AG04449 (cell line): ENCODE results near the gene THAP9.

Experiments used
- CTCF ChIA-PET: fragments of 350-600 bp; formaldehyde crosslinking; extraction: SDS; loops from one replicate; lab custom pipeline; 2021; ENCODE audit warnings: antibody characterized with exemption; lab: Yijun Ruan, JAX
- POLR2A ChIA-PET: fragments of 400-600, 350-600 bp; formaldehyde crosslinking; extraction: SDS; loops from one replicate; lab custom pipeline; 2020; ENCODE audit warnings: antibody characterized with exemption, inconsistent platforms; lab: Yijun Ruan, JAX
- DNase-seq: peaks from one replicate; pipeline ENCODE4 v3.0.0-alpha.2; 2010; ENCODE audit warnings: low read depth, low spot score
- H3K4me3 ChIP-seq: 2 replicates; pipeline ENCODE4 v1.5.1; 2011; ENCODE audit warnings: low read depth, mild to moderate bottlenecking, control low read depth, low read length
- TF ChIP-seq, protein P1 (sequence below): IDR thresholded peaks from one replicate; pipeline ENCODE4 v1.5.1; 2011; ENCODE audit warnings: mild to moderate bottlenecking, moderate library complexity, low read length, control low read depth, inconsistent platforms; ENCODE audit not compliant: insufficient read depth; ENCODE audit errors: missing control alignments

The THAP9 gene

DNA sequence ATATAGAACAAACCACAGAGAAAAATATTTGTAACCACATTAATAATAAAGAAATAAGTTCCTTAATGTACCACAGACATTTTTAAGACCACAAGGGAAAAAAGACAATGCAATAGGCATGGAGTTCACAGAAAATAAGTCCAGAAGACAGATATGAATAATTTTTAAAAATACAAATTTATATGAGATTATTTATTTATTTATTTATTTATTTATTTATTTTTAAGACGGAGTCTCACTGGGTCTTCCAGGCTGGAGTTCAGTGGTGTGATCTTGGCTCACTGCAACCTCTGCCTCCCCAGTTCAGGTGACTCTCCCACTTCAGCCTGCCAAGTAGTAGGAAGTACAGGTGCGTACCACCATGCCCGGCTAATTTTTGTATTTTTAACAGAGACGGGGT is 53.7 kb downstream of the THAP9 start:
- POLR2A ChIA-PET: no interaction called here

DNA sequence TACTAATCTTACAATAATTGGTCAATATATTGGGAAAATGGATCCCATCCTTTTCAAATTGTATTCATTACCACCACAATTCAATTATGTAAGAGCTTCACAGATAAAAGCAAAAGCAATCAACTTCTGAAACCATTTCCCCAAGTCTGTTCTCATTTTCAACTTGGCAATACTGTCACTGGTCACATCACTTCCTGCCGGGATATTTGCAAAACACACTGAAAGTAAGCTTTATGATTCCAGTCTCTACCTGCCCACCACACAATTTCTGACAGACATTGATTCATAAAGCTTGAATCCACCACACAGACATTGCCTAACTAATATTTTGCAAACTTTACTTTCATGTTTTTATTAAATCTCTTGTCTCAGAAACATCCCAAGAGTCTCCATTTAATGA is 56.5 kb downstream of the THAP9 start:
- DNase-seq: no peak
- ChIA-PET CTCF (no interaction called here), POLR2A (no interaction called here)
- TF ChIP-seq, protein P1, sequence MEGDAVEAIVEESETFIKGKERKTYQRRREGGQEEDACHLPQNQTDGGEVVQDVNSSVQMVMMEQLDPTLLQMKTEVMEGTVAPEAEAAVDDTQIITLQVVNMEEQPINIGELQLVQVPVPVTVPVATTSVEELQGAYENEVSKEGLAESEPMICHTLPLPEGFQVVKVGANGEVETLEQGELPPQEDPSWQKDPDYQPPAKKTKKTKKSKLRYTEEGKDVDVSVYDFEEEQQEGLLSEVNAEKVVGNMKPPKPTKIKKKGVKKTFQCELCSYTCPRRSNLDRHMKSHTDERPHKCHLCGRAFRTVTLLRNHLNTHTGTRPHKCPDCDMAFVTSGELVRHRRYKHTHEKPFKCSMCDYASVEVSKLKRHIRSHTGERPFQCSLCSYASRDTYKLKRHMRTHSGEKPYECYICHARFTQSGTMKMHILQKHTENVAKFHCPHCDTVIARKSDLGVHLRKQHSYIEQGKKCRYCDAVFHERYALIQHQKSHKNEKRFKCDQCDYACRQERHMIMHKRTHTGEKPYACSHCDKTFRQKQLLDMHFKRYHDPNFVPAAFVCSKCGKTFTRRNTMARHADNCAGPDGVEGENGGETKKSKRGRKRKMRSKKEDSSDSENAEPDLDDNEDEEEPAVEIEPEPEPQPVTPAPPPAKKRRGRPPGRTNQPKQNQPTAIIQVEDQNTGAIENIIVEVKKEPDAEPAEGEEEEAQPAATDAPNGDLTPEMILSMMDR: no peak
- H3K4me3 ChIP-seq: no peak overlapping the region

More for the DNA sequence above, 53.7 kb downstream of the THAP9 start:
- H3K4me3 ChIP-seq: no peak overlapping the region
- CTCF ChIA-PET: no interaction called here
- TF ChIP-seq, protein P1: no peak
- DNase-seq: no peak

DNA sequence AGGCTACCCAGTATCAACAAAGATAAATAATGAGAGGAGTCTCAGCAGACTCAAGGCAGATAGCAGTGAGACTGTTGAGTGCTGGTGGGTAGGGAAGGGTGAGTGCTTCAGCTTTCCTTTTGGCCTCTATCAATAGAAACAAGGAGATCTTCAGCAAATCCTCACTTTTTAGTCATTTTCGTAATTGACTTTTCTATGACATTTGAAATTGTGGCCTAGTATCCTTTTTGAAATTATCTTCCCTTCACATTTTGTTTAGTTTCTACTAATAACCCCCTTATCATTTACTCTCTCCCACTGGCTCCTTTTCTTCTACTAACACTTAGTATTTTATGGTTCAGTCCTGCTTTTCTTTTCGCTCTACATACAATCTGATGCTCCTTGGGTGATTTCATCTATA is 65.2 kb downstream of the THAP9 start:
- no peak for DNase-seq
- no peak overlapping the region for H3K4me3 ChIP-seq
- CTCF ChIA-PET: no interaction called here
- POLR2A ChIA-PET: no interaction called here
- TF ChIP-seq, protein P1: no peak

DNA sequence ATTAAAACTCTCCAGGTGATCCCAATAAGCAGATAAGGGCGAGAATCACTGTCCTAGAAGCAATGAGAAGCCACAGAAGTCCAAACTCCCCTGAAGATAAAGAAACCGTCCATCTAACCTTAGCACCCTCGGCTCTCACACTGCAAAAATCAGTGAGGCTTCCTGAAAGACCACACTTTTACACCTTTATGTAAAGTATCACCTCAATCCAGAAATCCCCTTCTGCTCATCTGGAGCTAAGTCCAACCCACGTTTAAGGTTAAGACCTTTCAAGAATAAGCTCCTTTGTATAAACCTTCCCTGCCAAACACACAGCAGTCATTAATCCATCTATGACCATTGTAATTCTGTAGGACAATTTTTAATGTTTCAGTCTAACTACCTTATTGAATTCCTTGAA is 68.4 kb downstream of the THAP9 start:
- TF ChIP-seq, protein P1: no peak
- POLR2A ChIA-PET: interaction anchor here (0.6 kb wide), 1 partner anchor 53 kb away, joined by 3 read pairs; no protein-coding TSS in a partner anchor
- CTCF ChIA-PET: interaction anchor here (1.0 kb wide), 1 partner anchor 316 kb away, joined by 3 read pairs; the partner anchor contains the start of gene COQ2
- no peak for DNase-seq
- H3K4me3 ChIP-seq: no peak overlapping the region

DNA sequence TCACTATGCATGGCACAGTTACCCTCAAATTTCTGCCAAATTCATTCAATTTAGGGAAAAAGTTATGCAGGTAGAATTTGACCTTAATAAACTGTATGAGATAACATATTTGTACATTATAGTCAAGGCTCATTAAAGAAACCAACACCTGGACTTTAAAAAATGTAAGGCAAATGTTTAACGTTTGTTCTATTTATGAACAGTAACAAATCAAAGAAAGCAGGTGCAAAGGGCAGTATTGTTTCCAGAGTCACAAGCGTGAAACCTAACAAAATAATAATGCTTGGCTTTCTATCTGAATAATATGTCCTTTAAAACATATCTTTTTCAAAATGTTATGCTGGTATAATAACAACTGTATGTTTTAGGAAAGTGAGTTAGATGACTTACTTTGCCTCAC is 68.9 kb downstream of the THAP9 start:
- CTCF ChIA-PET: no interaction called here
- POLR2A ChIA-PET: interaction anchor here (0.6 kb wide), 1 partner anchor 53 kb away, joined by 3 read pairs; no protein-coding TSS in a partner anchor
- no peak overlapping the region for H3K4me3 ChIP-seq
- DNase-seq: no peak
- TF ChIP-seq, protein P1: no peak
